Measurements from ENCODE around the gene CYYR1. TPM values are rescaled to one million over a fixed set of nuclear protein-coding genes. Genes with fewer than 3 reads are reported as not detected.
"Not testable (repeated sequence)": the region's sequence is repeated elsewhere in the genome, so short reads cannot be mapped to it uniquely, and the experiment has no call there.

CYYR1 gene
- polyA plus RNA-seq, 4 donors = 0.67 to 11.9 (median 3.4) TPM

GRCh38 chr21:26470351-26471098 lies 102.6 kb downstream of the CYYR1 start:
- Histone ChIP-seq H3K27me3 (ENCODE audit: control insufficient read depth in 3 of 3, insufficient read depth in 3 of 3, low read length in 3 of 3) (no peaks in the 10 kb centered on the region), H3K4me3 (ENCODE audit: low read depth in 1 of 3, low read length in 3 of 3) (no peak overlapping the region), H3K4me1 (ENCODE audit: control insufficient read depth in 3 of 3, insufficient read depth in 2 of 3, low read depth in 1 of 3, low read length in 2 of 3) (no peaks in the 10 kb centered on the region), H3K9me3 (ENCODE audit: control insufficient read depth in 2 of 2, insufficient read depth in 1 of 2, low read depth in 1 of 2, low read length in 1 of 2) (no peaks in the 10 kb centered on the region), H3K36me3 (ENCODE audit: control insufficient read depth in 3 of 3, insufficient read depth in 2 of 3, low read depth in 1 of 3, low read length in 3 of 3) (no peaks in the 10 kb centered on the region), H3K27ac (ENCODE audit: low read depth in 1 of 3, low read length in 2 of 3) (no peak overlapping the region)
- WGBS, 3 donors = 76 to 88% (median 78%) methylated on average over 8 of the region's 8 CpGs
- FAIRE-seq (no peak), DNase-seq (no peak)

GRCh38 chr21:26469789-26470188 lies 103.3 kb downstream of the CYYR1 start:
- Histone ChIP-seq H3K4me3 (ENCODE audit: low read depth in 1 of 3, low read length in 3 of 3) (no peak overlapping the region), H3K4me1 (ENCODE audit: control insufficient read depth in 3 of 3, insufficient read depth in 2 of 3, low read depth in 1 of 3, low read length in 2 of 3) (no peaks in the 10 kb centered on the region), H3K36me3 (ENCODE audit: control insufficient read depth in 3 of 3, insufficient read depth in 2 of 3, low read depth in 1 of 3, low read length in 3 of 3) (no peaks in the 10 kb centered on the region), H3K9me3 (ENCODE audit: control insufficient read depth in 2 of 2, insufficient read depth in 1 of 2, low read depth in 1 of 2, low read length in 1 of 2) (no peaks in the 10 kb centered on the region), H3K27me3 (ENCODE audit: control insufficient read depth in 3 of 3, insufficient read depth in 3 of 3, low read length in 3 of 3) (no peaks in the 10 kb centered on the region), H3K27ac (ENCODE audit: low read depth in 1 of 3, low read length in 2 of 3) (no peak overlapping the region)
- no peak for DNase-seq
- 41 to 60% (median 47%) methylated on average over 1 of the region's 1 CpG for WGBS, 3 donors
- FAIRE-seq = no peak

- H3K4me1 ChIP-seq (ENCODE audit: control insufficient read depth in 3 of 3, insufficient read depth in 2 of 3, low read depth in 1 of 3, low read length in 2 of 3) = no peaks in the 10 kb centered on the region
- WGBS, 3 donors = 62 to 68% (median 64%) methylated on average over 3 of the region's 3 CpGs
- FAIRE-seq = no peak
- no peaks in the 10 kb centered on the region for H3K9me3 ChIP-seq (ENCODE audit: control insufficient read depth in 2 of 2, insufficient read depth in 1 of 2, low read depth in 1 of 2, low read length in 1 of 2)
- H3K27ac ChIP-seq (ENCODE audit: low read depth in 1 of 3, low read length in 2 of 3) = no peak overlapping the region
- DNase-seq = no peak
- no peaks in the 10 kb centered on the region for H3K36me3 ChIP-seq (ENCODE audit: control insufficient read depth in 3 of 3, insufficient read depth in 2 of 3, low read depth in 1 of 3, low read length in 3 of 3)
- no peak overlapping the region for H3K4me3 ChIP-seq (ENCODE audit: low read depth in 1 of 3, low read length in 3 of 3)
- H3K27me3 ChIP-seq (ENCODE audit: control insufficient read depth in 3 of 3, insufficient read depth in 3 of 3, low read length in 3 of 3) = no peaks in the 10 kb centered on the region
Measured at GRCh38 chr21:26465916-26466315, 107.2 kb downstream of the CYYR1 start.

- Histone ChIP-seq H3K9me3 (ENCODE audit: control insufficient read depth in 2 of 2, insufficient read depth in 1 of 2, low read depth in 1 of 2, low read length in 1 of 2) (no peaks in the 10 kb centered on the region), H3K4me3 (ENCODE audit: low read depth in 1 of 3, low read length in 3 of 3) (no peak overlapping the region), H3K27me3 (ENCODE audit: control insufficient read depth in 3 of 3, insufficient read depth in 3 of 3, low read length in 3 of 3) (no peaks in the 10 kb centered on the region), H3K27ac (ENCODE audit: low read depth in 1 of 3, low read length in 2 of 3) (no peak overlapping the region), H3K4me1 (ENCODE audit: control insufficient read depth in 3 of 3, insufficient read depth in 2 of 3, low read depth in 1 of 3, low read length in 2 of 3) (no peaks in the 10 kb centered on the region), H3K36me3 (ENCODE audit: control insufficient read depth in 3 of 3, insufficient read depth in 2 of 3, low read depth in 1 of 3, low read length in 3 of 3) (no peaks in the 10 kb centered on the region)
- 48 to 59% (median 52%) methylated on average over 3 of the region's 3 CpGs for WGBS, 3 donors
- no peak for FAIRE-seq
- DNase-seq = no peak
Measured at GRCh38 chr21:26461500-26461899, 111.6 kb downstream of the CYYR1 start.

GRCh38 chr21:26460621-26461020 lies 112.5 kb downstream of the CYYR1 start:
- H3K4me3 ChIP-seq (ENCODE audit: low read depth in 1 of 3, low read length in 3 of 3) = no peak overlapping the region
- FAIRE-seq = no peak
- no peak overlapping the region for H3K27ac ChIP-seq (ENCODE audit: low read depth in 1 of 3, low read length in 2 of 3)
- H3K36me3 ChIP-seq (ENCODE audit: control insufficient read depth in 3 of 3, insufficient read depth in 2 of 3, low read depth in 1 of 3, low read length in 3 of 3) = no peaks in the 10 kb centered on the region
- H3K27me3 ChIP-seq (ENCODE audit: control insufficient read depth in 3 of 3, insufficient read depth in 3 of 3, low read length in 3 of 3) = no peaks in the 10 kb centered on the region
- H3K4me1 ChIP-seq (ENCODE audit: control insufficient read depth in 3 of 3, insufficient read depth in 2 of 3, low read depth in 1 of 3, low read length in 2 of 3) = no peaks in the 10 kb centered on the region
- DNase-seq = no peak
- H3K9me3 ChIP-seq (ENCODE audit: control insufficient read depth in 2 of 2, insufficient read depth in 1 of 2, low read depth in 1 of 2, low read length in 1 of 2) = no peaks in the 10 kb centered on the region
- 87 to 88% (median 88%) methylated on average over 3 of the region's 3 CpGs for WGBS, 3 donors

GRCh38 chr21:26458854-26459253 lies 114.2 kb downstream of the CYYR1 start:
- not testable (repeated sequence) for H3K36me3 ChIP-seq (ENCODE audit: control insufficient read depth in 3 of 3, insufficient read depth in 2 of 3, low read depth in 1 of 3, low read length in 3 of 3); H3K4me1 ChIP-seq (ENCODE audit: control insufficient read depth in 3 of 3, insufficient read depth in 2 of 3, low read depth in 1 of 3, low read length in 2 of 3); H3K4me3 ChIP-seq (ENCODE audit: low read depth in 1 of 3, low read length in 3 of 3); H3K27ac ChIP-seq (ENCODE audit: low read depth in 1 of 3, low read length in 2 of 3); H3K27me3 ChIP-seq (ENCODE audit: control insufficient read depth in 3 of 3, insufficient read depth in 3 of 3, low read length in 3 of 3); H3K9me3 ChIP-seq (ENCODE audit: control insufficient read depth in 2 of 2, insufficient read depth in 1 of 2, low read depth in 1 of 2, low read length in 1 of 2); DNase-seq; FAIRE-seq
- 66 to 82% (median 76%) methylated on average over 3 of the region's 3 CpGs for WGBS, 3 donors

- DNase-seq (no peak), FAIRE-seq (no peak)
- H3K9me3 ChIP-seq (ENCODE audit: control insufficient read depth in 2 of 2, insufficient read depth in 1 of 2, low read depth in 1 of 2, low read length in 1 of 2) = no peaks in the 10 kb centered on the region
- H3K4me3 ChIP-seq (ENCODE audit: low read depth in 1 of 3, low read length in 3 of 3) = no peak overlapping the region
- H3K4me1 ChIP-seq (ENCODE audit: control insufficient read depth in 3 of 3, insufficient read depth in 2 of 3, low read depth in 1 of 3, low read length in 2 of 3) = no peaks in the 10 kb centered on the region
- H3K27me3 ChIP-seq (ENCODE audit: control insufficient read depth in 3 of 3, insufficient read depth in 3 of 3, low read length in 3 of 3) = no peaks in the 10 kb centered on the region
- H3K36me3 ChIP-seq (ENCODE audit: control insufficient read depth in 3 of 3, insufficient read depth in 2 of 3, low read depth in 1 of 3, low read length in 3 of 3) = no peaks in the 10 kb centered on the region
- WGBS, 3 donors = 91 to 94% (median 94%) methylated on average over 3 of the region's 3 CpGs
- no peak overlapping the region for H3K27ac ChIP-seq (ENCODE audit: low read depth in 1 of 3, low read length in 2 of 3)
Measured at GRCh38 chr21:26457817-26458216, 115.3 kb downstream of the CYYR1 start.

- Histone ChIP-seq H3K36me3 (ENCODE audit: control insufficient read depth in 3 of 3, insufficient read depth in 2 of 3, low read depth in 1 of 3, low read length in 3 of 3) (no peaks in the 10 kb centered on the region), H3K9me3 (ENCODE audit: control insufficient read depth in 2 of 2, insufficient read depth in 1 of 2, low read depth in 1 of 2, low read length in 1 of 2) (no peaks in the 10 kb centered on the region), H3K27me3 (ENCODE audit: control insufficient read depth in 3 of 3, insufficient read depth in 3 of 3, low read length in 3 of 3) (no peaks in the 10 kb centered on the region), H3K4me3 (ENCODE audit: low read depth in 1 of 3, low read length in 3 of 3) (no peak overlapping the region), H3K4me1 (ENCODE audit: control insufficient read depth in 3 of 3, insufficient read depth in 2 of 3, low read depth in 1 of 3, low read length in 2 of 3) (no peaks in the 10 kb centered on the region), H3K27ac (ENCODE audit: low read depth in 1 of 3, low read length in 2 of 3) (no peak overlapping the region)
- WGBS, 3 donors = 79 to 86% (median 82%) methylated on average over 5 of the region's 5 CpGs
- no peak for DNase-seq
- no peak for FAIRE-seq
Measured at GRCh38 chr21:26453267-26453666, 119.8 kb downstream of the CYYR1 start.
